Measurements from ENCODE around the gene PPIF.
A peak's percentile ranks its signal among the peaks of the same experiment; 100 is the strongest.

PPIF gene

DNA sequence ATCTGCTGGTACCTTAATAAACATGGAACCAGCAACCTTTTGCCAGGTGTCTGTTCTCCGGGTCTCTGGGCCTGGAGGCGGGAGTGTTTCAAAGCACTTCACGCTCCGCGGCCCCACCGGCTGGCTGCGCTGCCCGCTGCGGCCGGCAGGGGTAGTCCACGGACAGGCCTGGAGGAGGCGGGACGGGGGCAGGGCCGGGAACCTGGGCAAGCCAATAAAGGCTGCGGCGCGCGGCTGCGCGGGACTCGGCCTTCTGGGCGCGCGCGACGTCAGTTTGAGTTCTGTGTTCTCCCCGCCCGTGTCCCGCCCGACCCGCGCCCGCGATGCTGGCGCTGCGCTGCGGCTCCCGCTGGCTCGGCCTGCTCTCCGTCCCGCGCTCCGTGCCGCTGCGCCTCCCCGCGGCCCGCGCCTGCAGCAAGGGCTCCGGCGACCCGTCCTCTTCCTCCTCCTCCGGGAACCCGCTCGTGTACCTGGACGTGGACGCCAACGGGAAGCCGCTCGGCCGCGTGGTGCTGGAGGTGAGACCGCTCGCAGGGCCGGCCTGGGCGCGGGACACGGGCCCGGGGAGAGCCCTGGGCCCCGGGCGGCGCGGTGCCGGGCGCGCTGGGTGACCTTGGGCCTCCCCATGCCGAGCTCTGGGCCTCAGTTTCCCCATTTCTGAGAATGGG, at the start of gene PPIF:
Gene PPIF, plus strand, starts transcription at position 244 of the 668 bp plus-strand sequence. Its CDS starts 80 bp downstream, at position 324.
- peak; percentile 85 for DNase-seq (ENCODE audit: low read depth)

DNA sequence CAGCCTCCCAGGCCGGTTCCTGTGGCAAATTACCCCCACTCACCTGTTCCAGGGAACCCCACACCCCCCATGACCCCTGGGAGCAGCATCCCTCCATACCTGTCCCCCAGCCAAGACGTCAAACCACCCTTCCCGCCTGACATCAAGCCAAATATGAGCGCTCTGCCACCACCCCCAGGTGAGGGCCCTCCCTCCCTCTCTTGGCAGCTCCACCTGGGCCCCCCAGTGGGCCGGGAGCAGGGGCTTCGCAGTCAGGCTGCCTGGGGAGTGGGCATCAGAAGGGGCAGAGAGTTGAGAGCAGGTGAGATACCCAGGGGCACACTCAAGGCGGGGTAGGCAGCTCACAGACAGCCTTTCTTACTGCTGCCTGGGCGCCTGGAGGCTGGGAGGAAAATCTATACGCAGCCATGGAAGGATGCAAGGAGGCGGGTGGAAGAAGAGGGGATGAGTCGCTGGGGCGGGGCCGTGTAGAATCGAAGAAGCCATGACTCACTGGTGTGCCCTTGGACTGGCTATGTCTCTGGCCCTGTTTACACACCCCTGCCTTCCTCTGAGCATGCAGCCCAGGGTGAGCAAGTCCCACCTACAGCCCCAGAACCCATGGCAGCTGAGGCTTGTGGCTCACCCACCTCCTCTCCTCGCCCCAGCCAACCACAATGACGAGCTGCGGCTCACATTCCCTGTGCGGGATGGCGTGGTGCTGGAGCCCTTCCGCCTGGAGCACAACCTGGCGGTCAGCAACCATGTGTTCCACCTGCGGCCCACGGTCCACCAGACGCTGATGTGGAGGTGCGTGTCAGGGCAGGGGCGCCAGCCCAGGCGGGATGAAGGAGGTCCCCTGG, 48.6 kb upstream of the PPIF start:
- DNase-seq (ENCODE audit: low read depth) = peak; percentile 92

DNA sequence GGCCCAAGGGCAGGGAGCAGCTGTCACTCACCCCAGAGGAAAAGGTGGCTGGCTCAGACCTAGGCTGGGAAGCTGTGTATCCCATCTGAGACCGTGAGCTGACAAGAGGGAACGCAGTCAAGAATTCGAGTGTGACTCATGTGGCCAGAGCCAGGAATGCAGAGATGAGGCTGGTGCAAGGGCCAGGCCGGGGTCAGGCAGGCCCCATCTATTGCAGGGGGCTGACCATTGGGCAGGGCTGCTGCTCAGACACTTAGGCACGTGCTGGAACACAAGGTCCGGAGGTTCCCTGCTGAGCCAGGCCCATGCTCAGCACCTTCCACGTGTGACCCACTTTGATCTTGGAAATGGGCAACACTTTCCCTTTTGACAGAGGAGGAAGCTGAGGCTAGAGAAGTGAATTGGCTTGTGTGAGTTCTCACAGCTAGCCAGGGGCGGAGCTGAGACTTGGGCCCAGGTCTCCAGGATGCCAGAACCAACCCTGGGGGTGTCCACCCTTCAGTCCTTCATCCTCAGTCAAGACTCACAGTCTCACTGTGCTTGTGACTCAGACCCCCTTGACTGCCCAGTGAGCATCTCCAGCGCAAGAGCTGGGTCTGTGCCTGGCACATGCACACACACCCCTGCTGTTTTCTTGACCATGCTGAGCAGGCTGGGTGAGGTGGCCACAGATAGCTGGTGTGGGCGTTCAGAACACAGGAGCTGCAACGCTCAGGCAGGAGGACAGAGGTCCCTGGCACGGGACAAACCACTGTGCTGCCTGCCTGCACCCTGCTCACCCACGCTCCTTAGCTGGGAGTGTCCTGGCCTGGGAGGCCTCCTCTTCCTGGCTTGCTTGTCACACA, 47.6 kb upstream of the PPIF start:
- peak; percentile 76 for DNase-seq (ENCODE audit: low read depth)

DNA sequence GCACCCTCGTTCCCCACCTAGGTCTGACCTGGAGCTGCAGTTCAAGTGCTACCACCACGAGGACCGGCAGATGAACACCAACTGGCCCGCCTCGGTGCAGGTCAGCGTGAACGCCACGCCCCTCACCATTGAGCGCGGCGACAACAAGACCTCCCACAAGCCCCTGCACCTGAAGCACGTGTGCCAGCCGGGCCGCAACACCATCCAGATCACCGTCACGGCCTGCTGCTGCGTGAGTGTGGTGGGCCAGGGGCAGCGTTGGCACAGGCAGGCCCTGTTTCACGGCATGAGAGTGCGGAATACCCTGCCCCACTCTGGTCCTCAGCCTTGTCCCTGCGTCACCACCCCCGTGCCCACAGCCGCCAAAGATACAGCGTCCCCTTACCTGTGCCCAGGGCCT, 46.6 kb upstream of the PPIF start:
- no peak for DNase-seq (ENCODE audit: low read depth)

DNA sequence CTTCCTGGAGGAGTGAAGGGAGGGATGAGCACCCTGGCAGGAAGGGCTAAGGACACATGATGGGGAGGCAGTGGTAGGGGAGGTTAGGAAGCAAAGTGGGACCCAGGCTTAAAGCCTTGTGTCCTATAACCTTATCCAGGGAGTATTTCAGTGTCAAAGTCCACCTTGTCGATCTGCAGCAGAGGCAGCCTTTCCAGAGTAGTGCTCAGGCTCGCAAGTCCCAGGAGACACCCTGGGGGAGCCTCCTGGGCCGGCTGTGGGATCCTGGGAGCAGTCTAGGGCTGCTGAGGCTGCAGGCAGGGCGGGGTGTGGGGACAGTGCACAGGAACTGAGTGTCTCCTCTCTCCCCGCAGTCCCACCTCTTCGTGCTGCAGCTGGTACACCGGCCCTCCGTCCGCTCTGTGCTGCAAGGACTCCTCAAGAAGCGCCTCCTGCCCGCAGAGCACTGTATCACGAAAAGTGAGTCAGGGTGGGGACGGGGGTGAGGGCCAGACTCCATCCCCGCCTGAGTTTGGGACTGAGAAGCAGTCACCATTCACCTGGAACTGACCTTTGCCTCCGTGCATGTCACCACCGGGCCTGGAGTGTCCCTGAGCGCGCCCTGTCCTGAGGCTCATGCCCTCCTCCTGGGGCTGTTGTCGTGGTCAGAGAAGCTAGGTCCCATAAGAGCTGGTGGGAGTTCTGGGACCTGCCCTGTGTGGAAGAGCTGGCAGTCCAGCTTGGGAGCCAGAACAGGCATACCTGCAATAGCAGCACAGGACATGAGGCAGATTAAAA, 45.3 kb upstream of the PPIF start:
- DNase-seq (ENCODE audit: low read depth) = no peak

DNA sequence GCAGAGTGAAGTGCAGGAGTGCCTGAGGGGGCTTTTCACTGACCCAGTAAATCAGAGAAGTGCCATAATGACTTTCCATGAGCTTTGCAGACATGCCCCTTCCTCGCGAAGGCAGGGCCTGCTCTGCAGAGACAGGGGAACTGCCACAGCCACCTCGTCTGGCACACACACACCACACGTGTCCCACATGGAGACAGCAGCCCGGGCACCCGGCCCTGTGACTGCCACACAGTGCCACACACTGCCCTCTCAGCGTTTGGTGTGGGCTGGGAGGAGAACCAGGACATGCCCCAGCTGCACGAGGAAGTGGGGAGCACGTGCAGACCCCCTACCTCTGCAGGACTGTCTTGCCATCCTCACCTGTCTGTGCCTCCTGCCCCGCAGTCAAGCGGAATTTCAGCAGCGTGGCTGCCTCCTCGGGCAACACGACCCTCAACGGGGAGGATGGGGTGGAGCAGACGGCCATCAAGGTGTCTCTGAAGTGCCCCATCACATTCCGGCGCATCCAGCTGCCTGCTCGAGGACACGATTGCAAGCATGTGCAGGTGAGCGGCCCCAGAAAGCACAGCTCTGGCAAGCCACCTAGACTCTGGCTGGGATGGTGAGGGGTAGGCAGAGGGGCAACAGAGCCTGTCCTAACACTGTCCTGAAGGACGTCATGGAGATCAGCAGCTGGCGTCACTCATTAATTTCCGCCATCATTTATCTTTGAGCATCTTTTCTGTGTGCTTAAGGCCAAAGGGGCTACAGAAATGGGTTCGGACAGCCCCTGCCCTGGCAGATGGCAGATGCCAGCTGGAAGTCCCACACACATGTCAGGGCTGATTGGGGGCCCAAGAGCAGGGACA, 43.4 kb upstream of the PPIF start:
- no peak for DNase-seq (ENCODE audit: low read depth)

DNA sequence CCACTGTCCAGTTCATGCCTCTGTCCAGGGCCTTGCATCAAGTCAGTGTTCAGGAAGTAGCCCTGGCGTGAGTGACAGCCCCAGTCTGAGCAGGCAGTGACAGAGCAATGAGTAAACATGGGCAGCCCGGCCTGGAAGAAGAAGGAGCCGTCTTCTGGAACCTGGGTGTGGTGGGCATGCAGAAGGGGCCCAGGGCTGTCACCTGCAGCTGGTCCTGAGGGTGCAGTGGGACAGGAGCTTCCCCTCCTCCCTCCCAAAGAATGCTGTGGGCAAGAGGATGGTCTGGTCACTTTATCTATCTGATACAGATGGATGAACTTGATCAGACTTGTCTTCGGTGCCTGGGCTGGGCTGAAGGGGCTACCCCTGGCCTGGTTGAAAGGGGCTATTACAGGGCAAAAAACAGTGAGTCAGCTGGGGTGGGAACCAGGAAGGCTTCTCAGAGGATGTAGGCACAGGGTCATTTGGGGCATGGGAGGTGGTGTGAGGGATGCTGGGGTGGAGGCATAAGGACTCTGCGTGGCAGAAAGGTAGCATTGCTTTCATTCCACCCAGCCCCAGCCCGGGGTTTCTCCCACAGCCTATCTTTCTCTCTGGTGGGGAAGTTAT, 42.7 kb upstream of the PPIF start:
- DNase-seq (ENCODE audit: low read depth) = no peak

DNA sequence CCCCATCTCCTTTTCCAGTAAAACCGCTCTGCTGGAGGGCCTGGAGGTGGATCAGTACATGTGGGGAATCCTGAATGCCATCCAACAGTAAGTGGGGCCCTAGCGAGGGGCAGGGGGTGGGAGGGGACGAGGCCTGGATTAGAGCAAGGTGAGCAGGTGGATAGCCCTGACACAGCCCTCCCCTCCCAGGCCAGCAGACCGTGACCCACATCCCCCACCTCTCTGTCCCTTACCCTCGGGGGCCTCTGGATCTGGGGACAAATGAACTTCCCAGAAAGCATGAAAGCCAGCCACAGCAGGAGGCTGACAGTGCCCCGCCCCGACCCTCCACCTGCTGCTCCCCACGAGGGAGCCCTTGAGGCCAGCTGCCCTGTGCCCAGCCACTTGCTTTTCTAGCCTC, 41.8 kb upstream of the PPIF start:
- DNase-seq (ENCODE audit: low read depth) = no peak

DNA sequence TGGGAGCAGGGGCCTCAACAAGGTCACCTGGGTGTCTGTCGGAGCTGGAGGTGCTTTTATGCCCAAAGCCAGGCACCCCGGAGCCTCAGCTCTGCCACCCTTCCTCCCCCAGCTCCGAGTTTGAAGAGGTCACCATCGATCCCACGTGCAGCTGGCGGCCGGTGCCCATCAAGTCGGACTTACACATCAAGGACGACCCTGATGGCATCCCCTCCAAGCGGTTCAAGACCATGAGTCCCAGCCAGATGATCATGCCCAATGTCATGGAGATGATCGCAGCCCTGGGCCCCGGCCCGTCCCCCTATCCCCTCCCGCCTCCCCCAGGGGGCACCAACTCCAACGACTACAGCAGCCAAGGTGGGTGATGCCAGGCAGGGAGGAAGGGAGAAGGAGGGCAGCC, 41.3 kb upstream of the PPIF start:
- DNase-seq (ENCODE audit: low read depth) = no peak

DNA sequence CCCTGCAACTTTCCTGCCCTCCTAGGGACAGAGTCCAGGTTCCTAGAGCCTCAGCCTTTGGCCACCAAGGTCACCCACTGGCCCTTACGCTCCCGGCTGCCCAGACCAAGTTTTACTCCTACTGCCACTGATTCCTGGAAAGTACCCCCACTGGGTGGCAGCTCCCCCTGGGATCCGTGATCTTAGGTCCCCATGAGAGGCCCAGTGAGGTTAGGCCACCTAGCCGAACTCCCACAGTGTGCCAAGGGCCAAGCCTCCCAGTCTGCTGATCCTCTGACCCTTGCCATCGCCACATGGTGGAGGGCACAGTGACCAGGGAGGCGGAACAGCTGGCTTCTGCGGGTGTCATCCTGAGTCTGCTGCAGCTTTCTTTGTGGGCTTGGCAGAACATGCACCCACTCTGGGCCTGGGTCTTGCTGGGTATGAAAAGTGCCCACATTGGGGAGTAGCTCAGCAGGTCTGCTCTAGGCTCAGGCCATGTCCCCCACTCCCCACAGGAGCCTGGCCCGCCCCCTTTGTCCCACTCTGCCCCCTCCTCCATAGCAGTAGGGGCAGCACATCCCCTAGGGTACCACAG, 40.5 kb upstream of the PPIF start:
- DNase-seq (ENCODE audit: low read depth) = no peak

DNA sequence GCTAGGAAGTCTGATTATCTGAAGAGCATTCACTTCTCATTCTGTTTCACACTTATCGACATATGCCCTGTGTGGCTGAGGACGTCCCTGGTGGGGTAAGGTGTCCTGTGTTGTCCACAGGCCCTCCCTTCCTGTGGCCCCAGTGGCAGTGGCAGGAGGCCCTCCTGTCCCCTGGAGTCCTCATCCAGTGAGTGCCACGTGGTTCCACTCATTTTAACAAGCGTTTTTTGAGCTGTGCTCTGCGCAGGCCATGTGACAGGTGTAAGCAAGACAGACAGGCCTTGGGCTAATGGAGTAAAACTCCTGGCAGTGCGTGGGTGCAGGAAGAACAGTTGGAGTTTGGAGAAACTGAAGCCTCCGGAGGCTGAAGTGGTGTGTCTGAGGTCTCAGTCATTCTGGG, 39.3 kb upstream of the PPIF start:
- no peak for DNase-seq (ENCODE audit: low read depth)

DNA sequence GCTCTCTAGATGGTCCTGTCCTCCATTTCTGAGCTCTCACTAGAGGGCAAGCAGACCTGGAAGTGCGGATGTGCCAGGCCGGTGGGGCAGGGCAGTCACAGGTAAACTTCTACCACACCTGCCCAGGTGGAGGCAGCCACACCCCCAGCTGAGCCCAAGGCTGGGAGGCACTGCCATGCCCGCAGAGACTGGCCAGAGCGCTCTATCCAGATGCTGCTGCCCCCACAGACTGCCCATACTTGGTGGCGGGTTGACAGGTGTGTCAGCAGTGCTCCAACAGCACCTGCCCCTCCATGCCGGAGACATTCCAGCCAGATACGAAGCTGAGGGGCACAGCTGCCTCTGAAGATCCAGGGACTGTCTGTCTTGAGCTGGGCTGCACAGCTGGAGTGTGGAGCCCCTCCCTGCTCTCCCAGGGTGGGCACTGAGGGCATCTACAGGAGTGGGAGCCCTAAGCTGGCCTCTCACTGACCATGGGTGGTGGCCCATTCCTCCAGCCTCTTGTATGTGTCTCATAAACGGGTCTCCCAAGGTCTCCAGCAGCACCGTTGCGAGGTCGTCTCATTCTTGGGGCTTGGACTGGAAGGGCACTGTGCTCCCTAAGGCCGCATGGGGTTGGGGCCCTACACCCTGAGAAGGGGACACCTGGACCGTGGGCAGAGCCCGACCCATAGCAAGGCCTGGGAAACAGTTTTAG, 38.2 kb upstream of the PPIF start:
- no peak for DNase-seq (ENCODE audit: low read depth)

DNA sequence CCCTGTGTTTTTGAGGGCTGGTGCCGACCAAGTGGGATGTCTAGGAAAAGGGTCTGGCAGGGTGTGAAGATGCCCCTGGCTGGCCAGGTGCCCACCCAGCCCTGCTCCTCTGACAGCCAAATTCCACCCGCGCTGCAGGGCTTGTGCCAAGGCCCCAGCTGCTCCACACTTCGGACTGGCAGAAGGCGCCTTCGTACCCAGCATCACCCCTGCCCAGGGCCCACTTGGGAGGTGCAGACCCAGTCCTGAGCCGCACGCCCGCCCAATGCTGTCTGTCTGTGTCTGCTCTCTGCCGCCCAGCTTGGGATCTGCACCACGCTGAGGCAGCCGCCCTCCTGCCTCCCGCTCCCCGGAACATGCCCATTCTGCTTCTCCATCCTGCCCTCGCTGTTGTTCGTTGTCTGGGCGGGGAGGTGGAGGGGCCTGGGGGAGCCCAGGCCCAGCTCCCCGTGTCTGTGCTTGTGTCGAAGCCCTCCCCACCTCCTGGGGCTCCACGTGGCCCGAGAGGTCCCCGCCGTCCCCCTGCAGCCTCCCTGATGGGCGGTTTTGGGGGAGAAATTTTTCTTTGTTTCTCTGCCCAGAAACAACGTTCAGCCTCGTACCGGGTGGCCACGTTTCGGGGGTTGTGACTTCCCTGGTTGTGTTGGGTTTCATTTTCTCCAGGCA, 36.9 kb upstream of the PPIF start:
- DNase-seq (ENCODE audit: low read depth) = no peak

DNA sequence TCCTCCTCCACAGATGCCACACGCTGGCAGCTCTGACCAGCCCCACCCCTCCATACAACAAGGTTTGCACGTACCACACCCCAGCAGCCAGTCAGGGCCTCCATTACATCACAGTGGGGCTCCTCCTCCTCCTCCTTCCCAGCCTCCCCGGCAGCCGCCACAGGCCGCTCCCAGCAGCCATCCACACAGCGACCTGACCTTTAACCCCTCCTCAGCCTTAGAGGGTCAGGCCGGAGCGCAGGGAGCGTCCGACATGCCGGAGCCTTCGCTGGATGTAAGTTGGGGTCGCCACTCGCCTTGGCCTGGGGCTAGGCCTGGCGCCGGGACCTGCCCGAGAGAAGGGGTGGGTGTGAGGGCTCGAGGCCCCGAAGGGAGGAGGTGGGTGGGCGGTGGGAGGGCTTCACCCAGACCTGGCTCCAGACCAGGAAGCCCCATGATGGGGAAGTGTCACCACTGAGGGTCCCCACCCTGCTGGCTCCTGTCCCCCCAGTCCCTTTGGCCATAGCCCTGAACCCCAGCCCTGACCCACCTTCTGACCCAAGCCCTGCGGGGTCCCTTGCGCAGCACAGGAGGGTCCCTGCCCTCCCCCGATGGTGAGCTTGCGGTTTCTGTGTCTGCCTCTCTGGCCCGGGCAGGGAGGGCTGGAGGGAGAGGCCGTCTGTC, 36.2 kb upstream of the PPIF start:
- no peak for DNase-seq (ENCODE audit: low read depth)

DNA sequence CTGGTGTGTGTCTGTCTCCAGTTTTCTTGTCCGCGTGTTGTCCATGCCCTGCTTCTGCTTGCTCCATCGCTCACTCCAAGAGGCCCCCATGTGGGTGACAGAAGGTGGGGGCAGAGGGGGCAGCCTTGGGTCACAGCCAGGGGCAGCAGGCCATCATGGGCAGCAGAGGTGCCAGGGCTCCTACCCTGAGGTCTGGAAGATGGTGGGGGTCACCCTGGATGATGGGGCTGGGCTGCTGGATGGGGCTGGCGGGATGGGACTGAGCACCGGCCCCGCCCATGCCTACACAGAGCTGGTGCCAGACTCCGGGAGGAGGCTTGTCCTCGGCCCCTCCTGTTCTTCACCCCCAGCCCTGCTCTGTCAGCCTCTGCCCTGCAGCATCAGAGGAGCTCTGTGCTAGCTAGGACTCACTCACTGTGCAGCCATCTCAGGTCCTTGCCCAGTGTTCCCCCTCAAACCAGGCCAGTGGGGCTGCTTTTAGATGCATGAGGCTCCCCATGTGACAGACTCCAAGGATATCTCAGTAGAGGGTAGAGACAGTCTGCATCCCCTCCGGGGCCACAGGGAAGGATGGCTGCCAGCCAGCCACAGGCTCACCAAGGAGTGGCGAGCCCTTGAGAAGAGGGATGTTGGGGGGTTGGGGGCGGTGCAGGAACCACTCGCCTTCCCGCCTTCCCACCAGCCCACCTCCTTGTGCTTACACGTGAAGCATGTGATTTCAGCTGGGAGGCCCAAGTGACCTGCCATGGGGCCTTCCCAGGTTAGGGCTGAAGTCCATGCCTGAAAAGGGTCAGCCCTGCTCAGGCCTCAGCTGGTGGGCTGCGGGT, 35.5 kb upstream of the PPIF start:
- DNase-seq (ENCODE audit: low read depth) = no peak

DNA sequence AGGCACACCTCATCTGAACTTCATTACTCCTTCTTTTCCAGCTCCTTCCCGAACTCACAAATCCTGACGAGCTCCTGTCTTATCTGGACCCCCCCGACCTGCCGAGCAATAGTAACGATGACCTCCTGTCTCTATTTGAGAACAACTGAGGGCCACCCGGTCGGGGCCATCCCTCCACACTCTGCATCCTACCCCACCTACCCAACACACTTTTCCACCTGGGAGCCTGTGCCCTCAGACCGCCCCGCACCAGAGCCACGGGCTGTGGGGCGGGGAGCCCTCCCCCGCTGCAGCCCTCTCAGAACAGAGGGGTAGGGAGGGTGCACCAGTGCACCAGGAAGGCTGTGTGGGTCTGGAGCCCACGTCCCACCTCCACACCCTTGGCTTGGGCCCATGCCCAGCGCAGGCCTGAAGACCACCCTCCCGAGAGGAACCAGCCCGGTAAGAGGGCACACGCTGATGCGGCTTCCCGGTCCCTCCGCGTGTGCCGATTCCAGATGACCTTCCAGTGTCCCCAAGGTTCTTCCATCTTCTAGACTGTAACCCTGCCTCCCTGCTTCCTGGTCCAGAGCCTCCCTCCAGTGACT, 34.6 kb upstream of the PPIF start:
- no peak for DNase-seq (ENCODE audit: low read depth)

DNA sequence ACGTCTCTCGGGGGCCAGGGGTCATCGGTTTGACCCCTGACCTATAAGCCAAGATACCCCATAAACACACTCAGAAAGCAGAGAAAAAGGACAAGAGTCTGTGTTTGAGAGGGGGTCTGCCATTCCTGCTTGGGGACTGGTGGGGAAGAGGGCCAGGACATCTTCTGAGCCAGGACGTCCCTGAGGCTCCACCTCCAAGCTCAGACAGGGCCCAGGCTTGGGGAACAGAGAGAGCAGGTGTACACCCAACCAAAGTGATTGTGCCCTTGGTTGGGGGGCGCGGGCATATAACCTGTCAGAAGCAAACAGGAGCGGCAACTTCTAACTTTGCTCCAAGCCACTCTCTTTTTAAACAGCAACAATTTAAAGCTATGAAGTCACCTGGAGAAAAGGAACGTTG, 33.9 kb upstream of the PPIF start:
- no peak for DNase-seq (ENCODE audit: low read depth)

Measured in stromal cell of bone marrow (primary cell).